ENCODE data around the gene ENAH. TPM values are rescaled to one million over a fixed set of nuclear protein-coding genes. Genes with fewer than 3 reads are reported as not detected.

Gene ENAH
- total and polyA plus RNA-seq, 2 experiments from 2014 or later = 109 to 184 TPM

- Mint-ChIP-seq H3K36me3 (ENCODE audit: low read depth) (no peaks in the 10 kb centered on the region; the same call in 2 of the 3 replicates), H3K27me3 (ENCODE audit: insufficient read depth, low read depth, poor library complexity) (peaks cover 17% of the 10 kb centered on the region)
- peak overlapping the region; percentile 91 for H2AFZ ChIP-seq
Observed at GRCh38 chr1:225474986-225475820, 177.7 kb downstream of the ENAH start.

GRCh38 chr1:225474439-225474985 lies 178.4 kb downstream of the ENAH start:
- no peaks in the 10 kb centered on the region for H3K79me2 ChIP-seq (replicated peaks; ENCODE audit: insufficient read depth)
- H3K27ac Mint-ChIP-seq = no peak overlapping the region
- H3K27me3 ChIP-seq (ENCODE audit: insufficient read depth) = no peaks in the 10 kb centered on the region
- 0 out of 2 replicates have a peak overlapping the region, but pooled peaks have one; percentile 15 for H2AFZ ChIP-seq
- no peak overlapping the region for H3K27ac ChIP-seq (ENCODE audit: low read depth)
- H3K4me2 ChIP-seq = no peak overlapping the region
- H3K9me2 ChIP-seq (ENCODE audit: insufficient read depth) = no peaks in the 10 kb centered on the region
- no peaks in the 10 kb centered on the region; the same call in 2 of the 3 replicates for H3K36me3 Mint-ChIP-seq (ENCODE audit: low read depth)
- DNase-seq (ENCODE audit: low spot score) (no peak), ATAC-seq (no peak)
- peaks cover 12% of the 10 kb centered on the region for H3K4me1 Mint-ChIP-seq
- peaks cover 5% of the 10 kb centered on the region; the same call in 1 of the 2 replicates for H3K4me1 ChIP-seq (ENCODE audit: insufficient read depth)
- peaks cover 3% of the 10 kb centered on the region; the same call in 1 of the 3 replicates for H3K9me3 Mint-ChIP-seq
- H3K4me3 Mint-ChIP-seq = no peak overlapping the region; the same call in 2 of the 3 replicates
- no peak overlapping the region for H3K4me3 ChIP-seq
- peaks cover 17% of the 10 kb centered on the region for H3K27me3 Mint-ChIP-seq (ENCODE audit: insufficient read depth, low read depth, poor library complexity)
- no peaks in the 10 kb centered on the region for H3F3A ChIP-seq (replicated peaks; ENCODE audit: low read depth)
- H3K36me3 ChIP-seq (ENCODE audit: insufficient read depth) = no peaks in the 10 kb centered on the region
- no peaks in the 10 kb centered on the region for H4K20me1 ChIP-seq (replicated peaks; ENCODE audit: insufficient read depth)
- TF ChIP-seq CTCF (conservative IDR thresholded peaks at IDR 0.05; ENCODE audit: low read depth in 2 of 2) (no peak), ZNF462 (CRISPR knock-in tag; IDR thresholded peaks at IDR 0.05) (no peak), ZNF331 (CRISPR knock-in tag; IDR thresholded peaks at IDR 0.05; ENCODE audit: low read depth) (no peak), STAT1 (IDR thresholded peaks at IDR 0.05; ENCODE audit: unreplicated experiment) (no peak)

More at GRCh38 chr1:225474986-225475820, 177.7 kb downstream of the ENAH start:
- H3K27me3 ChIP-seq (ENCODE audit: insufficient read depth) = no peaks in the 10 kb centered on the region
- Mint-ChIP-seq H3K4me1 (peaks cover 12% of the 10 kb centered on the region), H3K9me3 (peaks cover 3% of the 10 kb centered on the region; the same call in 1 of the 3 replicates), H3K27ac (no peak overlapping the region), H3K4me3 (no peak overlapping the region)
- no peaks in the 10 kb centered on the region for H3F3A ChIP-seq (replicated peaks; ENCODE audit: low read depth)
- H3K9me2 ChIP-seq (ENCODE audit: insufficient read depth) = no peaks in the 10 kb centered on the region
- no peak overlapping the region for H3K27ac ChIP-seq (ENCODE audit: low read depth)
- peaks cover 5% of the 10 kb centered on the region; the same call in 1 of the 2 replicates for H3K4me1 ChIP-seq (ENCODE audit: insufficient read depth)
- no peaks in the 10 kb centered on the region for H3K36me3 ChIP-seq (ENCODE audit: insufficient read depth)
- DNase-seq (ENCODE audit: low spot score) (peak; percentile 79), ATAC-seq (peak; percentile 96)
- no peak overlapping the region for H3K4me3 ChIP-seq
- H3K4me2 ChIP-seq = 0 out of 2 replicates have a peak overlapping the region, but pooled peaks have one; percentile 57
- TF ChIP-seq CTCF (conservative IDR thresholded peaks at IDR 0.05; ENCODE audit: low read depth in 2 of 2) = peak; percentile 99 to 100
- no peak for TF ChIP-seq STAT1 (IDR thresholded peaks at IDR 0.05; ENCODE audit: unreplicated experiment)
- no peaks in the 10 kb centered on the region for H3K79me2 ChIP-seq (replicated peaks; ENCODE audit: insufficient read depth)
- no peaks in the 10 kb centered on the region for H4K20me1 ChIP-seq (replicated peaks; ENCODE audit: insufficient read depth)
